ENCODE data around the gene NFKBIL1.

- TF ChIP-seq TAF1 (IDR thresholded peaks at IDR 0.05; ENCODE audit: low read depth) (no peak), ZBTB7A (IDR thresholded peaks at IDR 0.05; ENCODE audit: low read depth) (no peak), EGR1 (IDR thresholded peaks at IDR 0.05) (no peak), RAD21 (IDR thresholded peaks at IDR 0.05; ENCODE audit: low read depth) (no peak), YY1 (IDR thresholded peaks at IDR 0.05; ENCODE audit: low read depth) (no peak), CEBPB (IDR thresholded peaks at IDR 0.05) (no peak), CREB1 (IDR thresholded peaks at IDR 0.05; ENCODE audit: low read depth) (no peak), NFIC (IDR thresholded peaks at IDR 0.05) (no peak), TCF12 (IDR thresholded peaks at IDR 0.05; ENCODE audit: low read depth) (no peak), EP300 (IDR thresholded peaks at IDR 0.05; ENCODE audit: borderline replicate concordance) (no peak), FOXM1 (IDR thresholded peaks at IDR 0.05; ENCODE audit: borderline replicate concordance, low read depth) (no peak)
- TF ChIP-seq, protein P1, sequence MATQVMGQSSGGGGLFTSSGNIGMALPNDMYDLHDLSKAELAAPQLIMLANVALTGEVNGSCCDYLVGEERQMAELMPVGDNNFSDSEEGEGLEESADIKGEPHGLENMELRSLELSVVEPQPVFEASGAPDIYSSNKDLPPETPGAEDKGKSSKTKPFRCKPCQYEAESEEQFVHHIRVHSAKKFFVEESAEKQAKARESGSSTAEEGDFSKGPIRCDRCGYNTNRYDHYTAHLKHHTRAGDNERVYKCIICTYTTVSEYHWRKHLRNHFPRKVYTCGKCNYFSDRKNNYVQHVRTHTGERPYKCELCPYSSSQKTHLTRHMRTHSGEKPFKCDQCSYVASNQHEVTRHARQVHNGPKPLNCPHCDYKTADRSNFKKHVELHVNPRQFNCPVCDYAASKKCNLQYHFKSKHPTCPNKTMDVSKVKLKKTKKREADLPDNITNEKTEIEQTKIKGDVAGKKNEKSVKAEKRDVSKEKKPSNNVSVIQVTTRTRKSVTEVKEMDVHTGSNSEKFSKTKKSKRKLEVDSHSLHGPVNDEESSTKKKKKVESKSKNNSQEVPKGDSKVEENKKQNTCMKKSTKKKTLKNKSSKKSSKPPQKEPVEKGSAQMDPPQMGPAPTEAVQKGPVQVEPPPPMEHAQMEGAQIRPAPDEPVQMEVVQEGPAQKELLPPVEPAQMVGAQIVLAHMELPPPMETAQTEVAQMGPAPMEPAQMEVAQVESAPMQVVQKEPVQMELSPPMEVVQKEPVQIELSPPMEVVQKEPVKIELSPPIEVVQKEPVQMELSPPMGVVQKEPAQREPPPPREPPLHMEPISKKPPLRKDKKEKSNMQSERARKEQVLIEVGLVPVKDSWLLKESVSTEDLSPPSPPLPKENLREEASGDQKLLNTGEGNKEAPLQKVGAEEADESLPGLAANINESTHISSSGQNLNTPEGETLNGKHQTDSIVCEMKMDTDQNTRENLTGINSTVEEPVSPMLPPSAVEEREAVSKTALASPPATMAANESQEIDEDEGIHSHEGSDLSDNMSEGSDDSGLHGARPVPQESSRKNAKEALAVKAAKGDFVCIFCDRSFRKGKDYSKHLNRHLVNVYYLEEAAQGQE (IDR thresholded peaks at IDR 0.05; ENCODE audit: low read depth) = no peak
- TF ChIP-seq, protein P2, sequence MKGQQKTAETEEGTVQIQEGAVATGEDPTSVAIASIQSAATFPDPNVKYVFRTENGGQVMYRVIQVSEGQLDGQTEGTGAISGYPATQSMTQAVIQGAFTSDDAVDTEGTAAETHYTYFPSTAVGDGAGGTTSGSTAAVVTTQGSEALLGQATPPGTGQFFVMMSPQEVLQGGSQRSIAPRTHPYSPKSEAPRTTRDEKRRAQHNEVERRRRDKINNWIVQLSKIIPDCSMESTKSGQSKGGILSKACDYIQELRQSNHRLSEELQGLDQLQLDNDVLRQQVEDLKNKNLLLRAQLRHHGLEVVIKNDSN (IDR thresholded peaks at IDR 0.05) = no peak
- TF ChIP-seq, protein P3, sequence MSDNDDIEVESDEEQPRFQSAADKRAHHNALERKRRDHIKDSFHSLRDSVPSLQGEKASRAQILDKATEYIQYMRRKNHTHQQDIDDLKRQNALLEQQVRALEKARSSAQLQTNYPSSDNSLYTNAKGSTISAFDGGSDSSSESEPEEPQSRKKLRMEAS (IDR thresholded peaks at IDR 0.05) = no peak
Observed at GRCh38 chr6:31556307-31556706, 8.9 kb downstream of the NFKBIL1 start.
